NOMO-1 treated with DMSO at 0.1 percent for 48 hours (cell line): Measurements from ENCODE around the gene FAT3.

Source experiments
- DNase-seq: peaks from one replicate; lab custom pipeline; 2025; ENCODE audit not compliant: unreplicated experiment; lab: John Stamatoyannopoulos, UW

Gene FAT3

DNA sequence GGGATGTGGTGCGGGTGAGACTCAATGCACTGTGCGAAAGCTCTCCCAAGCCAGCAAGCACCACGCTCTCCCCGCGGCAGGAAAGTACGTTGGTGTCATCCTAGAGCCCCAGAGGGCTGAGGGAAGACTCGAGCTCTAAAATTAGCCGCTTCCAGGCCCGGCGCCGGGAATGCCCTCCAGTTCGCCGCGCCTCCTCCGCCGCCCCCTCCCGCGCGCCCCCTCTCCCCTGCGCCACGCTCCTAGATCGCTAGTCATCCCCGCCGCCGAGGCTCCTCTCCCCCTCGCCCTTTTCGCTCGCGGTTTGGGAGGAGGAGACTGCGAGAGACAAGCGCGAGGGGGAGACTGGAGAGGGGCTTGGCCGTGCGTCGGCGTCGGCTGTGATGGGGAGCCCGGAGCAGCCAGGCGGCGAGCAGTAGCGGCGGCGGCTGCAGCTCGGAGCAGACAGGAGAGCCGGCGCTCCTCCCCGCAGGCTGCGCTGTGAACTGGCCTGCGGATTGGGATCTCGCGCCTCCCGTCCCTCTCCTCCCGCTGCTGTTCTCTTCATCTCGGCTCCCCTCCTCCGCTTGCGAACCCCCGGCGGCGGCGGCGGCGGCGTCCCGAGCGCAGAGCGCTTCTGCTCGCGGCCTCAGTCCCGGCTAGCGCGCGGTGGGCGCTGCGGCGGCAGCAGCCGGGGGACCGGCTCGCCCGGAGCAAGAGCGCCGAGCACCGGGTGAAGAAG is at the start of gene FAT3:
FAT3 (plus strand) TSS at position 412 of the 718 bp plus-strand sequence. CDS start 127,295 bp downstream, outside the sequence.
- no peak for DNase-seq

DNA sequence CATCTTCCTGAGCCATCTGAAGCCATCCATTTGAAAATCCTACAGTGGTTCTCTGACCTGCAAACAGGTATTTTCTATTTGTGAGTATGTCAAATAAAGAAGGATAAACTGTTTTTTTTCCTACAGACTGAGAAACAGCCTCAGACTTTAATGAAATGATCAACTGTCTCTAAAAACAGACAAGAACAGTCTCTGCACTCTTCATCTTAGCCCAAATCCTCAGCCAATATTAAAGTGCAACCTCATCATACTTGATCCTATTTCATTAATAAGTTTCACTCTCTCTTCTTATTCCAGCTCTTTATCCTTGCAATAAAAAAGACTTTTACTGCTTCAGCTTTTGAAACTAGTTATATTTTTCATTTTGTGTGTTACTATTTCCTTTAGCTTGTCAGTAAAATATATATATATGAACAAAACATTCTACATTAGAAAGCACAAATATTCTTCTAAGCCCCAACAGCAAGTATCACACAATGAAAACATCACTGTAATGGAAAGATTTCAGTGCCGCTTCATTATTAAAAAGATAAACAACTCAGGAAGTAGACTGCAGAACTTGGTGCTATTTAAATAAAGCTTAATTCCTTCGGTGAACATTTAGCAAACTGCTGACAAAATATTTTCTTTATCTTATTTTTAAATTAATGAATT is 45.5 kb upstream of the FAT3 start:
- no peak for DNase-seq

DNA sequence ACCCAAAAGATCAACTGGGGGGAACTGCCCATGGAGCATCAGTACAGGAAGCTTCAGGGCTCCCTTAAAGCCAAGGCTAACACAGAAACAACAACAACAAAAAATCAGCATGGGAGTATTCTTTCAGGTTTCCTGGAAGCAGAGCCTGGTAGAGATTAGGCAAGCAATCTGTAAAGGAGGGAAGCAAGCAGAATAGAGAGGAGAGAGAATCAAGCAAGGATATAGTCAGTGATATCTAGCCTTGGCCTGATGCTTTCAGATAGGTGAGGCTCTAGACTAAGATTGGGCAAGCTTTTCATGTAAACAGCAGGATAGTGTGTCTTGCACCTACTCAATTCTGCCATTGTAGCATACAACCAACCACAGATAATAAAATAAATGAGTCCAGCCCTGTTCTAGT is 44.4 kb upstream of the FAT3 start:
- no peak for DNase-seq

DNA sequence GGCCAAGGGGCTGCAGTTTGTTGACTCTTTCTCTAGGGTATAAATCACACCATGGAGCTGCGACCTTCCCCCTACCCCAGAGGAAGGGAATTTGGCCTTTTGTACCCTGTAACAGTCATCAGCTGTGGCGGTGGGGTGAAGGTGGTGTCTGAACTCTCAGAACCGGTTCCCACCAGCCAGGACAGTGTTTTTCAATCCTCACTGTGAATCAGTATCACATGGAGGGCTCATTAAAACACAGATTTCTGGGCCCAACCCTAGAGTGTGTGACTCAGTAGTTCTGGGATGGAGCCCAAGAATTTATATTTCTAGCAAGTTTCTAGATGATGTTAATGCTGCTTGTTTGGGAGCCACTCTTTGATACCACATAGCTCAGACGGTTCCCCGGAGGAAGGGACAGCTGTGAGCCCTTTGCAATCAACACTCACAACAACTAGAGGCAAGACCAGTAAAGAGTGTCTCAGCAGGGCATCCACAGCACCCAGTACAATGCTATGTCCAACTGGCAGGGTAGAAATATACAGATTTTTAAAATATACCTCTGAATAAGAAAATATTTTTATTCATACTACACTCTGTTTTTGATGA is 43.9 kb upstream of the FAT3 start:
- no peak for DNase-seq

DNA sequence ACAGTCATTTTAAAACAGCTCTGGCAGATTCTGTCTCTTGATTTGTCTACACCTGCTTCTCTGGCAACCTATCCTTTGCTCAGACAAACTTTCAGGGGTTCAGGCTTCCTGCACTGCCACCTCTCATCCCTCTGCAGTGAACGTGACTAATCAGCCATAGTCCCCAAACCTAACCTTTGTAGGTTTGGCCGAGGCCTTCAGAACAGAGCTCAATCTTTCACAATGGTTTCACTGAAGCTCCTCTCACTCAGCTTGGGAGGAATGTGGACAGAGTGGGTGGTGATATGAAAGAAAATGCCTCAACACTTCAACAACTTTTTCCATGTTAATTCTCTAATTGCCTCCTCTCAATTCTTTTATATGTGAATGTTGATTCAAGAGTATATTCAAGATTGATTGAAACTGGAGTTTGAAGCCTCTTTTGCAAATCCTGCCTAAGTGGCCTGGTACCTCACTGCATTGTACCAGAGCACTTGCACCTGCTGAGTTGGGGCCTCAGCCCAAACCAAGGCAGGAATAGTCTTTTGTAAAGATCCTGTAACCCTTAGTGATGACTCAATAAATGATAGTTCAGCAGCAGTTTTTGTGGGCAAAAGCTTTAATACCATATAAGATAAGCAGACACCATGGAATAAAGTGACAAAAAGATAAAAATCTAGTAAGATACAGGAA is 33.9 kb upstream of the FAT3 start:
- DNase-seq, result no peak

DNA sequence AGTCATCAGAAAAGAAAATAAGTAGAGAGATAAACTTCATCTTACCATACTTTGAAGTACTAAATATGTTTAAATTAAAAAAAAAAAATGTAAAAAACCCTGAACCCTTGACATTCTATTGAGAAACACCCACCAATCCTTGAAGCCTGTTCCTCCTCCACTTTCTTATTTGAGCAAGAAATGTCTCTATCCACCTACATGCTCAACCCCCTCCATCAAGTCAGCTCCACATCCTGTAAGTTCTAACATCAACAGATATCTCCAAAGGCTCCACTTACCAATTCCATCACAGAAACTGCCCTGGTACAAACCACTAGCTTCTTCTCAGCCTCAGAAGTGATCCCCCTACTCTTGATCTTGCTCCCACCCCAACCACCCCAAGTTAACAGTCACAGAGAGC is 32.5 kb upstream of the FAT3 start:
- no peak for DNase-seq

DNA sequence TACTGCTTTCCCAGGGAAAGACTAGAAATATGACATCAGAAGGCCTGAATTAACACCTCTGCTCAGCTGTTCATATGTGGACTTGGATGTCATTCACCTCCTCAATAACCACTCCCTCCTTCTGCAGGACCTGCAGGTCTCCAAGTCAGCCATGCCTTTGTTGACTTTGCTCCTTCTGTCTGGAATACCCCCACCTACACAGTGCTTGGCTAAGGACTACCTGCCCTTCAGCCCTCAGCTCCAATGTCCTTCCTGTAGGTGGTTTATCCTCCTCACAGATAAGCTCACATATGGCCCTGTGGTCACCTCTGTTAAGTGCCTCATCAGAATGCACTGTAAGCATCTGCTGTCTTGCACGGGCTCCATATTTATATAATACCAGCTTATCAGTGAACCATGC is 26.4 kb upstream of the FAT3 start:
- DNase-seq, result no peak

DNA sequence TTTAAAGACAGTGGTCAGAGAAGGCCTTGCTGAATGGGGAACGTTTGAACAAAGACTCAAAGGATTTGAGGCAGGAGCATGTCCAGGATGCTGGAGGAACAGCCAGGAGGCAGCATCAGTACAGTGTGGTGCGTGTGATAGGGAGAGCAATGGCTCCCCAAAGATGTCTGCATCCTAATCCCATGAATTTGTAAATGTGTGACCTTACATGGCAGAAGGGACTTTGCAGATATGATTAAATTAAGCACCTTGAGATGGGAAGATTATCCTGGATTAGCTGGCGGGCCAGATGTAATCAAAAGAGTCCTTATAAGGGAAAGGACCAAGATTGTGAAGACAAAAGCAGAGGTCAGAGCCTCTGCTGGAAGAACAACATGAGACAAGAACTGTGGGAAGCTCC is 24.6 kb upstream of the FAT3 start:
- no peak for DNase-seq

DNA sequence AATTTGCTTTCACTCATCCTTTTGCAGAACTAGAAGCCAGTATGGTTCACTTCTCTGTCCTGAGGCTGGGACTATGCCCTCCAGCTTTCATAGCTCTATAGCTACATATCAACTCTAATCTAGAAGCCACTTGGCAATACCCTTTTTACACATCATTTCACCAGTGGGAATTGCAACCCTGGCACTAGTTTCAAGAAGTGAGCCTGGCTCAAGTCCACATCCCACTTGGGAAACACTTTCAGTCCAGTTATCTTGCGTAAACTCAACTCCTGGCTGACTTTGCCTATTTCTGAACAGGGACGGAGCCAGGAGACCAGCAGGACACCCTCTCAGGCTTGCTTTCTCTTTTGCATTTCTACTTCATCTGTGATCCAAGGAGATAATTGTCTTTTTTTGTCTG is 19.9 kb upstream of the FAT3 start:
- DNase-seq, result no peak

DNA sequence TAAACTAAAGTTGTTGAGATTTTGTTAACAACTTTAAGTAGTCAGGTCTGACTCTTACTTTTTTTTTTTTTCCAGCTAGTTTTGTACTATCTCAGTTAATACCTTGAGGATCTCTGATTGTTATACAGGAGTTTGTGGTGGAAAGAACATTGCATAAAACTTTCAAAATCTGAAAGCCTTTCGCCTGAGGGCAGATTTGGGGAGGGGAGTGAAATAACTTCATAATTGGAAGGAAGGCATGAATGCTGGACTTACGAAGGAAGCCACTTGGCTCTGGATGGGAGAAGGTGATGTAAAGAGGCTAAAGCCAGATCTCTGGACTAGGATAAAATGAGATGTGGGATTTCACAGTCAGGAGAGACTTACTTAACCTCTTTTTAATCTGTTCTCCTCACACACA is 18.2 kb upstream of the FAT3 start:
- no peak for DNase-seq

DNA sequence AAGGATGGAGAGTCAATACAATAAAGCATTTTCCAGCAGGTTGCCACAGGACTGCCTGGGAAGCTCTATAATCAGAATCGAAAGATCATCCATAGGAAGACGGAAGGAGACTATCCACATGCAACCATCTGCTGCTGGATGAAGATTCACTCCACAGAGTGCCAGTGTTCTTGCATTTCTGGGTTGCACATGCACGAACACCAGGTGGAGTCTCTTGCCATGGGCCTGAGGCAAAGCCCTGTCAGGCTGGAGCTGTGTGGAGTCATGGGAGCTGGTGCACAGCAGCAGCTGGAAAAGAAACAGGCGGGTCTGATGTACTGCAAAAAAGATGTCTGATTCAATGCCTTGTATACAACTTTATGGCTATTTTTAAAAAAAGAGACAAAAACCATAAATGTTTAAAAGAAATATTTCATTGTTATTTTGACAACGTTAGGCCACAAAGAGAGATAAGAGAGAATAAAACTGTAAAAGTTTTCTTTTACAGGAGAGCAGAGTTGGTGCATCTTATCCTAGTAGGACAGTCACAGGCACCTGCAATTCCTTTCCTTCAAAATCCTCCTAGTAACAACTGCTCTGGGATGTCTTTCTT is 12.9 kb upstream of the FAT3 start:
- DNase-seq, result no peak

DNA sequence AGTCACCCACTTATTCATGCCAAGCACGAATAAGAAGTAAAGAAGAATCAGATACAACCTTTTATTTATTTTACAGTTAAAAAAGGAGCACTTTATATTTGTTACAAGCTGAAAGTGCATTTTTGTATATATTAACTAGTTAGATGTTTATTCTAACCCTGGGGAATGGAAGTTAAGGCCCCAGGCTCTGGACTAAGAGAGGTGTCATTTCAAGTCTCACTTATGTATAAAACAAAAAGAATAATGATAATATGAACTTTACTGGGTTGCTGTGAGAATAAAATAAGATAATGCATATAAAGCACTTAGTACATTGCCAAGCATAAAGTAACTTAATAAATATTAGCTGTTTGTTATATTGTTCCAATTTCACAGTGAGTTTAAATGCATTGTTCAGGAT is 12.1 kb upstream of the FAT3 start:
- DNase-seq, result no peak

DNA sequence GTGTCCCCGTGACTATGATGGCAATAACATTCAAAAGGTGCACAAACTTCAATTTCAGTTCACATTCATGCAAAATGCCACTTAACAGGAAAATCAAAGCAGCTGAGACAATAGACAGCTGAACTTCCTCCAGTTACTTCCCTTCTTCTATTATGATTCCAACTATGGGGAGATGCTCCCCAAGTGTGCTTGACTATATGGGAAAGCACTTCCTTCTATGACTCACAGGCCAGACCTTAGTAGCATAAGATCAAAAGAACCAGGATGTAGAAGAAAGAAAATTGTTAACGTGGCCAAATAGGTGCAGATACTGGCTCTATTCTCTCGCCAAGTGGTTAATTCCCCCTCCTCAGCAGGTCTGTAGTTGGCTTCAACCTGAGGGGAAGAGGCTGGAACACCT is 7.8 kb upstream of the FAT3 start:
- no peak for DNase-seq

DNA sequence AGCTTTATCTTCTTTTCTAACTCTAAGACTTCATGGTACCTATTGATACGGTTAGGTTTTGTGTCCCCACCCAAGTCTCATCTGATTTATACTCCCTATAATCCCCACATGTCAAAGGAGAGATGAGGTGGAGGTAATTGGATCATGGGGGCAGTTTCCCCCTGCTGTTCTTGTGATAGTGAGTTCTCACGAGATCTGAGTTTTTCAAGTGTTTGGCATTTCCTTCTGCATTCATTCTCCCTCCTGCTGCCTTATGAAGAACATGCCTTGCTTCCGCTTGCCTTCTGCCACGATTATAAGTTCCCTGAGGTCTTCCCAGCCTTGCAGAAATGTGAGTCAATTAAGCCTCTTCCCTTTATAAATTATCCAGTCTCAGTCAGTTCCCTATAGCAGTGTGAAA is 5.1 kb upstream of the FAT3 start:
- no peak for DNase-seq

DNA sequence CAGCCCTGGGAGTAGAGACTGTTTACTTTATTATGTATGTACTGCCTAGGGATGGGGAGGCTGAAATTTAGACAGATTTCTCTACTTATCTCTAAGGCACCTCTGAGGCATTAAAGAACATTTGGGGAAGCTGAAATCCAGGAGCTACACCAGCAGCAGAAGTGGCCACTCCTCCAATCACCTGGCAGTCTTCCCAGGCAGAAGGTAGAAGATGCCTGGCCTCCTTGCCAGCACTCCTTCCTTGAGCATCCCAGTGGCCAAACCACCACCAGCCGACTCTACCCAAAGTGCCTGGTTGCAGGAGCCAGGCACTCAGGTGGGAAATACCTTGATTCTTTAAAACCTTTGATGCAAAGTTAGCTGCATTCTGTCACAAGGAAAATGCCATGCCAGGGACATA is 1.9 kb upstream of the FAT3 start:
- DNase-seq, result no peak

DNA sequence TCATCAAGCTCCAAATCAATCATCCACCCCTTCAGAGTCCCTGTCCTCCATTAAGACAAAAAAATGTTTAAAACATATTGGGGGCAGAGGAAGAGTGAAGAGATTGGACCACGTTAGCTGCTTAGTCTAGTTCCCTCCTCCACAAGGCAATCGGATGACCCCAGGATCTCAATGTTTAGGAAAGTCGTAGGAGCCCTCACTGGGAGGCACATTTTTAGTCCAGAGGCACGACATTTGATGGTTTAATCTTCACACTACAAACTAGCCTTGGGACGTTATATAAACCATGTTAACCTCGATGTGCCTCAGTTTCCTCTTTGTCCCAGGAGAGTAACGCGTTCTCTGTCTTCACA is 588 bp upstream of the FAT3 start:
- no peak for DNase-seq

DNA sequence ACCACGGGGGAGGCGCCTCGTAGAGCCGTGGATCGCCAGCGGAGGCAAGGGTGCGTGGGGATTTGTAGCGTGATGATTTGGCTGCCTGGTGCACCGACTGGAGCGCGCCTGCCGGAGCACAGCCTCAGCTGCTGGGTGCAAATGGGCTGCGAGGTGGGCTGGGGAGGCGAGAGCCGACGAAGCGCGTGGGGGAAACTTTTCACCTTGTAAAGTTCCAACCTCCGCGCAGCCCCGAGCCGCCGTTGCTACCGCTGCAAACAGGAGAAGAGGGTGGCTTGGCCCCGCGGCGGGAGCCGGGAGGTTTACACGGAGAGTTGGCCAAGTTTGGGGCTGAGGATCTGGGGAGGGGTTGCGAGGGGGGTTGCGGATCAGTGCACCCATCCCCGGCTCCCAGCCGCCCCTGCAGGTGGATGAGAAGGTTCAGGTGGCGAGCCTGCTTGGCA is 528 bp downstream of the FAT3 start:
- no peak for DNase-seq

DNA sequence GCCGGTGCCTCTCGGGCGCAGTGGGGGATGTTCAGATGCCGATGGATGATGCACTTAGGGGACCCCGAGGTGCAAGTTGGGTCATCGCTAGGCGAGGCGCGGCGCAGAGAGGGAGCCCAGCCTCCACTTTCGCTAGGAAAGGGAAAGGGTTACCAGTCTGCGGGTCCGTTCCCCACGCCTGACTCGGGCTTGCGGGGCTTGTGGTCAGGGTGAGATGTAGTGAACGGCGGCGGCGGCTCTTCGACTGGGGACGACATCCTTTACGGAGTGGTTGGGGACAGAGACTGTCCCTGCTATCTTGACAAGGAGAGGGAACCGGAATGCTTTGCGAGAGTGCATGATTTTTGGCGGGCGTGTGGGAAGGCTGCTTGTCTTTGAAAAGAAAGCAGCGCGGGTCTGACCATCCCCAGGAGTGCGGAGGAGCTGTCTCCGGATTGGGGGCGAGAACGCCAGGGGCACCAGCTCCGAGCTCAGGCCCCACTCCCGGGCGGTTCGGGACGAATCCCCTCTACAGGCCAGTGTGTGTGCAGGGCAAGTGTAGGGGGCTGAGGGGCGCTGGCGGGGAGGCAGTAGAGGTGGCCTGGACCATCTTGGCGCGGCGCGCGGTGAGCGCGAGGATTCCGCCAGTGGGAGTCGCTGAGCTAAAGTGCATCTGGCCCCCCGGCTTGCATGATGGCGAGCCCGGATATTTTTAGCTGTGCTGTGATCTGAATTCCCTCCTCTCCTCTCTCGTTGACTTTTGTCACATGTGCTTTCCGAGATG is 1.1 kb downstream of the FAT3 start:
- no peak for DNase-seq

DNA sequence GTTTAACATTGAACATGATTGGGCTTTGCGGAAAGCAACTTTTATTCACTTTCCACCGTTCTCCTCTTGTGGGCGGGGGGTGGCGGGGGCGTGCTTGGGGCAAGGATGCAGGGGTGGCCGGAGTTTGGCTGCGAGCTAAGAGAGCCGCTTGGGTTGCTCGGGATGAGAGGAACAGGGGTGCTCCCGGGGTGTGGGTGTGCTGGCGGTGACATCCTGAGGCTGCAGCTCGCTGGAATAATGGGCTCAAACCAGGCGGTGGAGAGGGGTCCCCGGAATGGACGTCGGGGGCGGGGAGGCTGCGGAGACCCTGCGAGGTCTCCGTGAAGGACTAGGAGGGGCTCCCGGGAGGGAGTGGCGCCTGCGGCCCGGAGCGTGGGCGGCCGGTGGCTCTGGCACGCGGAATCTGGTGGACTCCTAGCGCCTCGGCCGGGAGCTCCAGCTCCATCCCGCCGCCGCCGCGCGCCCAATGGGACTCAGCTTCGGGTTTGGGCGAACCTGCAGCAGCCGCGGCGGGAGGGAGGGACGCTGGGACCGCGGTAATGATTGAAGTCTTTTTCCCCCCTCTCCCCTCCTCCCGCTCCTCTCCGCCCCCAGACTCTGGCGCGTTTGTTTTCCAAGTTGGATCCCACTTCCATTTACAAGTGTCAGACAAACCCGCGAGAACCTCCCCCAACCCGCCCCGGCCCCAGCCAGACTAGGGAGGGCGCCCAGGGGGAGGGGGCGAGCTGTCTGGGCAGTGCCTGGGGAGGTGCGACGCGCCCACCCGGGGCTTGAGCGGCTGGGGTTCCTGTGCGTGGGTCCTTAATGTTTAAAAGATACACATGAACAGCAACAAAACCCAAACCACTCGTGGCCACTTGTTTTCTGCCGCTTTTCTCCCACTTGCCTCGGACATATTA is 2.0 kb downstream of the FAT3 start:
- DNase-seq, result no peak

DNA sequence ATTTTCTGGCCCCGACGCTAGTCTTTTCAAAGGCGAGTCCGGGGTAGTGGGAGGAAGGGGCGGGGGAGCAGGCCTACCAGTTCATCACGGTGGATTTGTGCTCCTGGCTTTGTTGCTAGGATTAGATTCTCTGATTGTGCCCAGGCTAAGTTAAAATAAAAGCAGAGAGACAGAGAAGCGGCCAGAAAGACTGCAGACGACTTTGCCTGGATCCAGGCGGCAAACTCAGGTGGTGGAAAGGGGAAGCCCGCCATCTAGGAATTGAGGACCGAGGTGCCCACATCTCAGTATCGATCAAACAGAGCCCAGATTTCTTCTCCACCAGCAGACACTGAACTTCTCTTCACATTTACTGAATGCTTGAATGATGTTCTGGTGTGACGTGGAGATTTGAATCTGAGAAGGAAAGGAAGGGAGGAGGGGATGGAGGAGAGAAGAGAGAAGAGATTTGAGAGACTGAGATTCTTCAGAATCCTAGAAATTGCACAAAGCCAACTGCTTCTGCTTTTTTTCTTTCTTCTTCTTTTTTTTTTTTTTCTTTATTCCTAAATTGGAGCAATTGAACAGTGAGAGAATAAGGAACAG is 2.7 kb downstream of the FAT3 start:
- DNase-seq, result no peak
